Fibroblast of skin of left biceps (primary cell): ENCODE data around the gene C7orf33.

Experiments
- DNase-seq, 2 experiments: peaks; one replicate each; pipeline ENCODE4 v3.0.0-alpha.2; 2013; ENCODE audit warnings: low read depth in 2 of 2

Gene C7orf33

DNA sequence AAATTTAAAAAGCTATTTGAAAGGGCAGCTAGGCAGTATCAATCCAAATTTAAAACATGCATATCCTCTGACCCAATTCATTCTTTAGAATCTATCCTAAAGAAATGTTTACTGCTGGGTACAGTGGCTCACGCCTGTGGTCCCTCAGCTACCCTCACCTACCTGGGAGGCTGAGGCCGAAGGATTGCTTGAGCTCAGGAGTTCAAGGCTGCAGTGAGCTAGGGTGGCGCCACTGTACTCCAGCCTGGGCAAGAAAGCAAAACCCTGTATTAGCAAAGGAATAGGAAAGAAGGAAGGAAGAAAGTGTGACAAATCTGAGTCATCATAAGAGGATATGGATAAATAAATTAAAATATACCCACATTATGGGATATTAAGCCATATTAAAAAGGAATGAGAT is 36.3 kb downstream of the C7orf33 start:
- no peak for DNase-seq

DNA sequence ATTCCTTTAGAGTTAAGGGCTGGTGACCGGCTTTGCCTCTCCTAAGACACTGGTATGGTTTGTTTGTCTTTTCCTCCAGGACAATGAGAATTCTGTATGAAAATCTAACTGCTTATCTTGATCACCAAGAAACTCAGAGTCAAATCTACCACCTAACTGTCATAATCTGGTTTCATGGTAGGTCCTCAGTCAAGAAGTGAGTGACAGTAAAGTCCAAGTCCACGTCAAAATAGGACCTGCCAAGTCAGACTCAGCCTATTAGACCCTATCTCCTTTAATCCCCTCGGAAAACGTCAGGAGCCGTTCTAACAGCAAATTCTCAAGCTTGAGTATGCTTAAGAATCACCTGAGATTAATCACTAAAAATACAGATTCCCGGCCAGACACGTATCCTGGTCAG is 37.4 kb downstream of the C7orf33 start:
- no peak for DNase-seq

DNA sequence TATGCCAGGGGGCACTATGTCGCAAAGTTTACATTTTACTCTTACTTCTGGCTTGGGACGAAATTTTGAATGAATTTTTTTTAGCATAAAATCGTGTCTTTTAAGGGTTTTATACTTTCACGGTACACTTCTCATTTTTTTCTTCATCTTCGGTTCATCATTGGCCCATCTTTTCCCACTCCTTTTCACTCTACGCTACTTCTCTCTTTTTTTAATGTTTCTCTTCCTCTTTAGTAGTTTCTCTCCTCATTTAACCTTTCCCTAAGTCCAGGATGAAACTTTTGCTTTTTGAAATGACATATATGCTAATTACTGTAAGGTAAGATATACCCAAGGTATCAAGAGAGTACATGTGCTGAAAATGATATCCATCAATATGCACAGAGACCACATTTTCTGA is 39.5 kb downstream of the C7orf33 start:
- no peak for DNase-seq

DNA sequence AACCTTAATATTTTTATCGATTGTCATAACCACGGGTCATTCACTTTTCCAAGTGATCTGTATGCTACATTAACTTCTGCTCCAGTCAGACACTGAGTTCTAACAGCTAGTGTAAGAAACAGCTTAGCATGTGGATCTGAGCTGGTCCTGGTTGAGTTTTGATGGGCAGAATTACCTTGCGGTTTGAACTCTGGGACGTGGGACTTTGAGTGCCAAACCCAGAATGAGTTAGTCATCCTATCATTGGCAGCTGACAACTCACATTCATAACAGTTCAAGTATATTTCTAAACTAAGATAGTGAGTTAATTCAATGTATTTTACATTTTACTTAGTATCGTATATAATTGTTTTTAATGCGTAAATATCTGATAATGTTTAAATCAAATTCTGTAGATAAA is 43.2 kb downstream of the C7orf33 start:
- DNase-seq = no peak

DNA sequence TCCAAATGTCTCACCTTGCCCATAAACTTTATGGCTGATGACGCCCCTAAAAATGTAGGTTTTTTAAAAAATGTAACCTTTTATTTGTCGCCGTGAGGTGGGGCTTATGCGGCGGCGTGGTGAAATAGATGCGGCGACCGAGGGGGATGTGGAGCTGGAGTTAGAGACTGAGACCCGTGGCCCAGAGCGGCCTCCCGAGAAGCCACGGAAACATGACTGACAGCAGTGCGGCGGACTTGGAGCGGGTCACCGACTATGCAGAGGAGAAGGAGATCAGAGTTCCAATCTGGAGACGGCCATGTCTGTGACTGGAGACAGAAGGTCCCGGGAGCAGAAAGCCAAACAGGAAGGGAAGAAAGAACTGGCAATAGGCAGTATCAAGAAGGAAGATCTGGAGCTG is 46.5 kb downstream of the C7orf33 start:
- no peak for DNase-seq

DNA sequence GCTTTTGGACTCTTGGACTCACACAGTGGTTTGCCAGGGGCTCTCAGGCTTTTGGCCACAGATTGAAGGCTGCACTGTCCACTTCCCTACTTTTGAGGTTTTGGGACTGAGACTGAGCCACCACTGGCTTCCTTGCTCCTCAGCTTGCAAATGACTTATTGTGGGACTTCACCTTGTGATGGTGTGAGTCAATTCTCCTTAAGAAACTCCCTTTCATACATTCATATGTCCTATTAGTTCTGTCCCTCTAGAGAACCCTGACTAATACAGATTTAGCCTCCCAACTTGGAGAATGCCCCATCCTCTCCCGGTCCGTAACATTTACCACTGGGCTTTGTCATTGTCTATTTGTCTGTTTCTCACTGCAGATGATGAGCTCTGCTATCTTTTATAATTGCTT is 55.3 kb downstream of the C7orf33 start:
- DNase-seq = no peak

DNA sequence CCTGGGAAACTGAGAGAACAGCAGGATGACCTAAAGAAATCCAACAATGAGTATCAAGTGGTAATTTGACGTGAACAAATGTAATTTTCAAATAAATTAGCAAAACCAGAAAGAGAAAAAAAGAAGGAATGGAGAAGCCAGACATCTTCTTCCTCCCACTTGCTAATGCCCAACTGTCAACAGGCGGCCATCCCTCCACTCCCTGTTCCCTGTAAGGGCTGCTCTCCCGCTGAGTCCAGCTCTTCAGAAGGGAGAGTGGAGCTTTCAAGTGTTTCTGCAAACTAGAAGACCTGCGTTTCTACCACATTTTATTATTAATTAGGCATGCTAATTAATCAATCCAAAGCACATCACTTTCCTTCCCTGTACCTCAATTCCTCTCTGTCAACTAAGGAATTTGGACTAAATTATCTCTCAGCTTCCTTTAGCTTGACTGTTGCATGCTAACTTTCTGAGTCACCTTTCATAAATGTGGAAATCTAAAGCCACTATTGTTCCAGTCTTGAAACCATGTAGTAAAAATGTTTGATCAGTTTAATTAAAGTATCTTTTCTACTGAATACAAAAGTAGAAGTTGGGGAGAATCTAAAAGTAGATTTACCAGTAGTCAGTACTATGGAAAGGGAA is 59.8 kb downstream of the C7orf33 start:
- peak; percentile 29 to 32 for DNase-seq

DNA sequence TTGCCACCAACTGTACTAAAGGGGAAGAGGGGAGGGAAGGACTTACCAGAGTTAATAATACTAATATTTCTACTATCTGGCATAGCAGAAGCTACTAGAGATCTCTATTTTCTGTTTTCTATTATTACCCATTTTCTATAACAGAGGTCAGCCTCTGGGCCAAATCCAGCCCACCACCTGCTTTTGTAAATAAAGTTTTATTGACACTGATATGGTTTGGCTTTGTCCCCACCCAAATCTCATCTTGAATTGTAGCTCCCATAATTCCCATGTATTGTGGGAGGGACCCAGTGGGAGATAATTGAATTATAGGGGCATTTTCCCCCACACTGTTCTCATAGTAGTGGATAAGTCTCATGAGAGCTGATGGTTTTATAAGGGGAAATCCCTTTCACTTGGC is 62.2 kb downstream of the C7orf33 start:
- DNase-seq = no peak

DNA sequence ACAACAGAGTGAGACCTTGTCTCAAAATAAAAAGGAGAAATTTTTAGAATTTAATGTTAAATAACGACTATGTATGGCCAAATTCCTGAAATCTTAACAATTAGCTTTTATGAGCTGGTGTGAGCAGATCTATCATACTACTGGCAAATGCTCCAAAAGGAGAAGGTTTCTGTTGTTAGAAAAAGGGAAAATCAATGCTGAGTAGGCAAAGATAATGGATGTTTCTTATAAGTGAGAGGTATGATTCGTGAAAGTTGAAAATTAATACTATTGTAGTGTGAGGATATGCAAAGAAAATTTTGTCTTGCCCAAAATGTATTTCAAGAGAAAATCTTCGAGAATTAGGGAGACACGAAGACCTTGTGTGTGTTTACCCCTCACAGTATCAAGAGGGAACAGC is 67.4 kb downstream of the C7orf33 start:
- DNase-seq = no peak

DNA sequence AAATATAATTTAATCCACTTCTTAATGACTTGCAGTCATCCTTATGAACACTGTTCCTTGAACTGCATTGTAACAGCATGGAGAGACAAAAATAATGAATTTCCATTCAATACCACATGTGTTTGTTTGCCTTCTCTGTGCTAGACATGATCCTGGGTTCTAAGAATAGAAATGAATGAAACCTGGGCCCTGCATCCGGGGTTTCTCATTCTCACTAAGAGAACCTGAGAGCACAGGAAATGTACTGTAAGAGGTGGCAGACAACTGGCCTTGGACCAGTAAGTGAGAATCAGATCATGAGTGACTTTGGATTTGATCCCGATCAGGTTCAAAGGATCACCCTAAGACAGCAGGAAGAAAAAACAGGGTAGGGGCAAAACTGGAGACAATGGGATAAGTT is 70.9 kb downstream of the C7orf33 start:
- no peak for DNase-seq

DNA sequence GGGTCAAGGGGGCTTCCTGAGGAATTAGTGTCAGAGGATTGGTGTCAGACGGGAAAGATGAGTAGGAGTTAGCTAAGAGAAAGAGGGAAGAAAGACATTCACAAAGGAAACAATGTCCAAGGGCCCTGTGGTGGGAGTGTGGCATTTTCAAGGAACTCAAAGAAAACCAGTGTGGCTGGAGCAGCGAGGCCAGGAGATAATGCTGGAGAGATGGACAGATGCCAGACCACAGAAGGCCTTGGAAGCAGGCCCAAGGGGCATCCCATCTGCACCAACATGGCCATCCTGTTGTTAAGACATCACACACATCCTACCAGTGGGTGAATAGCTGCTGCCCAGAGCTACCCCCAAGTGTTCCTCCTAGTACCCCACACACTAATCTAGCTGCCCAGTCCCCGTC is 72.1 kb downstream of the C7orf33 start:
- DNase-seq = no peak

DNA sequence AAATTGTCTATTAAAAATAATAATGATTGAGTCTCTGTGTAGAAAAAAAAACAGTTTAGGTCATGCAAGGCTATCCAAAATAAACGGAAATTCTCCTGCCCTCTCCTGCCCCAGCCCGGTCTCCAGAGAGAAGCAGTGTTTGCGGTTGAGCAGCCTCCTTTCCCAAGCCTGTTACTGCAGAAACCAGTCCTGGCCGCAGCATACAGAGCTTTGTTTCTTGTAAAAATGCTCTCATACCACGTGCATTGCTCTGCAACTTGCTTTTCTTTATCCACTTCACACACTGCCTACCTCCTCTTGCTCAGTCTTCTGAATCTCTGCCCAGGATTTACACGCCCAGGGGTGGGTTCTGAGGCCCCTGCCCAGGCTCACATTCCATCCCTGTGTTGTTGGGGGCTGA is 73.8 kb downstream of the C7orf33 start:
- DNase-seq = peak in 1 of 2 experiments; percentile 8

DNA sequence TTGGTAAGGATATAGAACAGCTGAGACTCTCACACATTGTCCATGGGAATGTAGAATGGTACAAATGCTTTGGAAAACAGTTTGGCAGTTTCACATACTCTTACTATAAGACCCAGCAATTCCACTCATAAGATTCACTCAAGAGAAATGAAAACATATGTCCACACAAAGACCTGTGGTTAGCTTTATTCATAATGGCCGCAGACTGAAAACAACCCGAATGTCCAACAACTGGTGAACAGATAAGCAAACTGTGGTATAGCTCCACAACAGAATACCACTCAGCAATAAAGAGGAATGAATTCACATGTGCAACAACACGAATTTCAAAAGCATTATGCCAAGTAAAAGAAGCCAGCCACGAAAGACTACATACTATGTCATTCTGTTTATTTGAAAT is 74.7 kb downstream of the C7orf33 start:
- DNase-seq = no peak
